ENCODE results near the gene RRAS.
A peak's percentile ranks its signal among the peaks of the same experiment; 100 is the strongest.

GRCh38 chr19:49637821-49638738 lies 1.9 kb downstream of the RRAS start:
- TF ChIP-seq POLR2A (IDR thresholded peaks at IDR 0.05) (peak in 1 of 2 donors; percentile 49), CTCF (IDR thresholded peaks at IDR 0.05) (no peak), POLR2AphosphoS5 (IDR thresholded peaks at IDR 0.05) (peak; percentile 36 to 67 (median 62))

Data from sigmoid colon (tissue), 4 donors.